ENCODE data around the gene WBP4. TPM values are rescaled to one million over a fixed set of nuclear protein-coding genes. Genes with fewer than 3 reads are reported as not detected.
A peak's percentile ranks its signal among the peaks of the same experiment; 100 is the strongest.

The WBP4 gene
- total and polyA plus RNA-seq, 8 donors = 7.2 to 24.5 (median 22.4) TPM

- ATAC-seq = peak; percentile 58
- no peaks in the 10 kb centered on the region for H3K27me3 ChIP-seq
- H3K36me3 ChIP-seq = no peaks in the 10 kb centered on the region
- H3K4me1 ChIP-seq = peaks cover 16 to 95% of the 10 kb centered on the region in 2 donors
- TF ChIP-seq CTCF (IDR thresholded peaks at IDR 0.05) = no peak
- intact Hi-C loops (cut with DNase I) = loop anchor here in 1 of 2 donors (10.0 kb wide), 1 partner anchor 59 kb away; no protein-coding TSS in a partner anchor
- H3K4me3 ChIP-seq = no peak overlapping the region
- peak overlapping the region; percentile 57 to 61 for H3K27ac ChIP-seq
- peak in 2 of 4 donors; percentile 32 to 52 for DNase-seq
- H3K9me3 ChIP-seq = no peaks in the 10 kb centered on the region
Observed at GRCh38 chr13:41053384-41053826, 7.9 kb upstream of the WBP4 start.

- ATAC-seq (peak; percentile 61), DNase-seq (peak in 1 of 4 donors; percentile 43)
- H3K4me1 ChIP-seq = peaks cover 22 to 96% of the 10 kb centered on the region in 2 donors
- TF ChIP-seq CTCF (IDR thresholded peaks at IDR 0.05) = peak; percentile 28 to 40
- peak overlapping the region; percentile 57 to 61 for H3K27ac ChIP-seq
- no peak overlapping the region for H3K4me3 ChIP-seq
- no peaks in the 10 kb centered on the region for H3K9me3 ChIP-seq
- no peaks in the 10 kb centered on the region for H3K27me3 ChIP-seq
- H3K36me3 ChIP-seq = no peaks in the 10 kb centered on the region
- intact Hi-C loops (cut with DNase I) = loop anchor here in 1 of 2 donors (10.0 kb wide), 1 partner anchor 60 kb away; no protein-coding TSS in a partner anchor
Observed at GRCh38 chr13:41054212-41054877, 7.0 kb upstream of the WBP4 start.

- Histone ChIP-seq H3K27ac (no peak overlapping the region), H3K4me1 (peaks cover 22 to 91% of the 10 kb centered on the region in 2 donors), H3K27me3 (no peaks in the 10 kb centered on the region), H3K36me3 (no peaks in the 10 kb centered on the region), H3K9me3 (no peaks in the 10 kb centered on the region), H3K4me3 (no peak overlapping the region)
- ATAC-seq = no peak
- DNase-seq = no peak
- no peak for TF ChIP-seq CTCF (IDR thresholded peaks at IDR 0.05)
- intact Hi-C loops (cut with DNase I) = loop anchor here in 1 of 2 donors (10.0 kb wide), 1 partner anchor 60 kb away; no protein-coding TSS in a partner anchor
Observed at GRCh38 chr13:41054919-41055619, 6.2 kb upstream of the WBP4 start.

- Histone ChIP-seq H3K9me3 (no peaks in the 10 kb centered on the region), H3K4me1 (peaks cover 22 to 80% of the 10 kb centered on the region in 2 donors), H3K36me3 (no peaks in the 10 kb centered on the region), H3K27me3 (no peaks in the 10 kb centered on the region), H3K4me3 (no peak overlapping the region), H3K27ac (peak overlapping the region in 1 of 2 donors; percentile 21)
- intact Hi-C loops (cut with DNase I) = loop anchor here in 1 of 2 donors (10.0 kb wide), 1 partner anchor 61 kb away; no protein-coding TSS in a partner anchor
- DNase-seq (no peak), ATAC-seq (no peak)
- TF ChIP-seq CTCF (IDR thresholded peaks at IDR 0.05) = no peak
Observed at GRCh38 chr13:41056194-41056593, 5.1 kb upstream of the WBP4 start.
